GM18951 (cell line): ENCODE data around the gene TIGIT.
"Not testable (repeated sequence)": the region's sequence is repeated elsewhere in the genome, so short reads cannot be mapped to it uniquely, and the experiment has no call there.

Source experiments
- POLR2A ChIP-seq: IDR thresholded peaks from 4 replicates; pipeline ENCODE4 v1.6.1; 2011; ENCODE audit warnings: mild to moderate bottlenecking; ENCODE audit not compliant: insufficient read length, insufficient read depth; ENCODE audit errors: extremely low read depth
- in situ Hi-C: fragments of 300-500 bp; cut with MboI; formaldehyde crosslinking; loops from one replicate; pipeline ENCODE4 v1.12.0; 2022; ENCODE audit warnings: low sequenced_read_pairs, mixed read lengths, inconsistent platforms; ENCODE audit not compliant: unreplicated experiment

The TIGIT gene

GRCh38 chr3:114293838-114294535, at the start of gene TIGIT:
TSS of gene TIGIT (plus strand) at chr3:114294028. CDS start at chr3:114294062, 34 bp downstream.
- in situ Hi-C loops, result no loop called here
- no peak for TF ChIP-seq POLR2A

DNA sequence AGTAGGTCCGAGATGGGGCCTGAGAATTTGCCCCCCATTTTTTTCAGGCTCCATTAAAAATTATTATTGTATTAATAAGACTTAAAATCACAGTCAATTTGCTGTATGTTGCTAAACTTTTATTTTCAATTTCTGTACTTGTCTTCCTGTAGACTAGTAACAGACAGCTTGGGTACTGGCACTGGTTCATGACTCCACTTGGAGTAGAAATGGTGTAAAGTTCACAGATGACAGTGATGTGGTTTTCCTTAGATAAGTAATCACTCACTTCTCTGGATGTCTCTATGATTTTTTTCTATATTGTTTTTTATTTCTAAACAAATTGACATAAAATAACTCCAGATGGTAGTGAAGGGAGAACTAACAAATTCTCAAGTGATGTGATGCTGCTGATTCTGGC, 40.9 kb upstream of the TIGIT start:
- in situ Hi-C loops, result no loop called here
- TF ChIP-seq POLR2A, result no peak

DNA sequence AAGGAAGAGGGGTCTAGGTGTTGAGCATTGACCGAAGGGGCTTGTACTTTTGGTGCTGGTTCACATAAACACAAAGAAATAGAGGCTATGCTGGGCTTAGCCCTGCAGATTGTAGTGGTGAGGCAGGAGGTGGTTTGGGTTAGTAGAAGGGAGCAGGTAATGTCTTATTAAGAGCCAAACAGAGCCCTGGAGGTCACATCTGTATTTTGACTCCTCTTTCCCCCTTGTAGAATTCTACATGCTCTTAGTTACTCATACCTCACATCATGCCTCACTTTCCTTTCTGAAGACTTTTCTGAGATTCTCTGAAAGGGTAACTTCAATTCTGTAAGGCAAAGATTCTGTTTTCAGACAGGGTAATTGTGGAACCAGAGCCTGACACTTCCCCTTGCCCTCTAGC, 40.3 kb upstream of the TIGIT start:
- in situ Hi-C loops, result no loop called here
- TF ChIP-seq POLR2A, result no peak

GRCh38 chr3:114259566-114259965, 34.3 kb upstream of the TIGIT start:
- no peak for TF ChIP-seq POLR2A
- in situ Hi-C loops, result no loop called here

DNA sequence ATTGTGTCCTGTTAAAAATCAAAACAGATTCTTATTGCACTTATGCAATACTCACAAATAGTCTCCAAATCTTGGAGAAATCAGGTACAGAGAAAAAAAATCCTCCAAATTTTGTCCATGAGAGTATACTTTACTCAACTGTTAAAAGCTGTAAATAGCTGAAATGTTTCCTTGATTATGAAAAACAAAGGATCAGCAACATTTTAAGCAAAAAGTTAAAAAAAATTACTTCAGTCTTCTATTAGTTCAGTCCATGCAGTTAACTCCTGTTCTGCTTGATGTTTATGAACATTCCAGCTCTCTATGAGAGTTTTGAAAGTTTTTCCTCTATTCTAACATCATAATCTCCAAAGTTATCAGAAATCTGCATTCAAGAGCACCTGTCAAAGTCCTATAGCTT, 33.7 kb upstream of the TIGIT start:
- no peak for TF ChIP-seq POLR2A
- in situ Hi-C loops, result no loop called here

DNA sequence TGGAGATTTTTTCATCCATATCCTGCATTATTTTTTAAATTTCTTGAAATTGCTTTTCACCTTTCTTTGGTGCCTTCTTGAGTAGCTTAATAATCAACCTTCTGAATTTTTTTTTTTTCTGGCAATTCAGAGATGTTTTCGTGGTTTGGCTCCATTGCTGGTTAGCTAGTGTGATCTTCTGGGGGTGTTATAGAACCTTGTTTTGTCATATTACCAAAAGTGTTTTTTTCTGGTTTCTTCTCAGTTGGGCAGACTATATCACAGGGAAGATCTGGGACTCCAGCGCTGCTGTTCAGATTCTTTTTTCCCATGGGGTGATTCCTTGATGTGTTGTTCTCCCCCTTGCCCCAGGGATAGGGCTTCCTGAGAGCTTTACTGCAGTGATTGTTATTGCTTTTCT, 23.8 kb upstream of the TIGIT start:
- TF ChIP-seq POLR2A, result no peak

DNA sequence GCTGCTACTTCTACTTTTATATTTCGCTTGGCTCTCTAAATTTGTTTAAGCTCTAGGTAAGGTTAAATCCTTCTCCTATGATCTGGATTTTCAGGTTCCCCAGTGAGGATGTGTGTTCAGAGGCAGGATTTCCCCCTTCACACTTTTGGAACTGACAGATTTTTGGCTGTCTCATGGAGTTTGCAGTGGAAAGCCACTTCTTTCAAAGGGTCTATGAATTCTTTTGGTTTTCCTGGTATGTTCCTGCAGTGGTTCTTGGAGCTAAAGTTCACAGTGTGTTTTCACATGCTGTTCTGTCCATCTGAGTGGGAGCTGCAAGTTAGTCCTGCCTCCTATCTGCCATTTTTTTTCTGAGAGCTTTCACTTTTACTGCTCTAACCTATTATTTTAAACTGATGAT, 21.6 kb upstream of the TIGIT start:
- TF ChIP-seq POLR2A, result no peak
- in situ Hi-C loops, result no loop called here

More for the DNA sequence above, 23.8 kb upstream of the TIGIT start:
- in situ Hi-C loops, result no loop called here

GRCh38 chr3:114274929-114275328, 18.9 kb upstream of the TIGIT start:
- TF ChIP-seq POLR2A, result no peak

DNA sequence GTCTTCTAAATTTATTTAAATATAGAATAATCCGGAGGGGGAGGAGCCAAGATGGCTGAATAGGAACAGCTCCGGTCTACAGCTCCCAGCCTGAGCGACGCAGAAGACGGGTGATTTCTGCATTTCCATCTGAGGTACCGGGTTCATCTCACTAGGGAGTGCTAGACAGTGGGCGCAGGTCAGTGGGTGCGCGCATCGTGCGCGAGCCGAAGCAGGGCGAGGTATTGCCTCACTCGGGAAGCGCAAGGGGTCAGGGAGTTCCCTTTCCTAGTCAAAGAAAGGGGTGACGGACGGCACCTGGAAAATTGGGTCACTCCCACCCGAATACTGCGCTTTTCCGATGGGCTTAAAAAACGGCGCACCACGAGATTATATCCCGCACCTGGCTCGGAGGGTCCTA, 17.0 kb upstream of the TIGIT start:
- in situ Hi-C loops, result not testable (repeated sequence)

More at GRCh38 chr3:114274929-114275328, 18.9 kb upstream of the TIGIT start:
- in situ Hi-C loops, result no loop called here

- TF ChIP-seq POLR2A, result no peak
- in situ Hi-C loops, result no loop called here
Observed at GRCh38 chr3:114284644-114285043, 9.2 kb upstream of the TIGIT start.

GRCh38 chr3:114285648-114286230, 8.1 kb upstream of the TIGIT start:
- no peak for TF ChIP-seq POLR2A
- in situ Hi-C loops, result no loop called here

DNA sequence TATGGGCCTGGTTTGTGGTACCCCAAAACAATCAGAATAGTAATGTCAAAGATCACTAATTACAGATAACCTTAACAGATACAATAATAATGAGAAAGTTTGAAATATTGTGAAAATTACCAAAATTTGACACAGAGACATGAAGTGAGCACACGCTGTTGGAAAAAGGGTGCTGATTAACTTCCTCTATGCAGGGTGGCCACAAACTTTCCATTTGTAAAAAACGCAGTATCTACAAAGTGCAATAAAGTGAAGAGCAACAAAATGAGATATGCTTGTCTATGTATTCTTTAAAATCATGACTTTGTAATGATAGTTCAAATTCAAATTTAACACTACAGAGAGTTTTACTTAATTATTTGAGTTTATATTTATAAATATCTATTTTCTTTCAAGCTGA, 7.6 kb upstream of the TIGIT start:
- in situ Hi-C loops, result no loop called here
- TF ChIP-seq POLR2A, result no peak

- peak; percentile 46 for TF ChIP-seq POLR2A
- in situ Hi-C loops, result no loop called here
Observed at GRCh38 chr3:114290911-114291901, 2.6 kb upstream of the TIGIT start.
